ENCODE data around the gene IFIT5.

DNA sequence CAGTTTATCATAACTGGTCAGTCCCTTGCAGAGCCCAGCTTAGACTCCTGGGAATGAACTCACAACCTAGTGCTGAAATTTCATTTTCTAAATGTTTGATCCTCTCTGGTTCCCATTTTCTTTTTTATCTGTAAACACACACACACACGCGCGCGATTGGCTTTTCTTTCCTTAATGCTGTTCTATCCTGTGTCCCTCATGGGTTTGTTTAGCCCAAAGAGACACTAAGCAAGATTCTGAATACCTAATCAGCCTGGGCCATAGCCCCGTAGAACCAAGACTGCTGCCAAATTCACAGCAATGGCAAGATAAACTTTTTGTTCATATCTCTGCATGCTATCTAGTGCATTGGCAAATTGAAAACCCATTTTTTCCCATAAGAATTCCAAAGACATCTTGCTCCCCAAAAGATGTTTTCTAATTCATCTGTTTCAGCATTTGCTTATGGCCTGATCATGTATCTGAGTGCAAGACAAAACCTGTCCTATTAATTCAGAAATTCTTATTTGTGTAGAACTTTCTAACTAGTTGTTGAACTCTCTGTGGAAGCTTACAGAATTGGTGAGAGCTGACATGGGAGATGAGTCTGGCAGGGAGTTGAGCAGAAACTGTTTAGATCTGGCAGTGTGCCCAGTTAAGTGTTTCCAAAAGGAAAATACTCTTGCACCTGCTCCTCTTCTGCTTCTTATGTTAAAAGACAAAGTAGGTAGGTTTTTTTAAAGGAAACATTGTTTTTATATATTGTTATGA lies 23.7 kb upstream of the IFIT5 start:
- TF ChIP-seq POLR2A (IDR thresholded peaks at IDR 0.05) (no peak), CTCF (IDR thresholded peaks at IDR 0.05) (no peak), POLR2AphosphoS5 (IDR thresholded peaks at IDR 0.05) (no peak)
